H1 (cell line): ENCODE results near the gene ELFN1.

Experiments used
- CBX5 ChIP-seq: fragments of 300-800, 300-1000 bp; sonication (generic); IDR thresholded peaks from 2 replicates; pipeline ENCODE4 v1.7.1; 2016; ENCODE audit warnings: antibody characterized with exemption, low read length, low read depth
- CBX8 ChIP-seq: fragments of 300-800, 300-1000 bp; sonication (generic); IDR thresholded peaks from 2 replicates; pipeline ENCODE4 v1.7.1; 2016; ENCODE audit warnings: low read depth, low read length, borderline replicate concordance
- CTCF ChIP-seq, 3 experiments: IDR thresholded peaks; 1 replicate in 2 of 3; 2 replicates in 1 of 3; pipeline versions ENCODE4 v1.5.1 to v1.6.1; 2011; ENCODE audit warnings: low read length in 3 of 3, mild to moderate bottlenecking in 3 of 3, inconsistent platforms in 2 of 3, low read depth in 1 of 3, moderate library complexity in 1 of 3; ENCODE audit not compliant: insufficient read depth in 1 of 3; ENCODE audit errors: control extremely low read depth in 1 of 3
- EZH2 ChIP-seq: fragments of 200-600 bp; sonication (generic); IDR thresholded peaks from 2 replicates; pipeline ENCODE4 v1.7.1; 2012; ENCODE audit warnings: low read depth, mild to moderate bottlenecking, moderate library complexity, low read length, inconsistent platforms; ENCODE audit not compliant: severe bottlenecking
- NRF1 ChIP-seq: IDR thresholded peaks from 2 replicates; pipeline ENCODE4 v1.6.1; 2011; ENCODE audit warnings: mild to moderate bottlenecking, low read depth, low read length, improper control_type of control experiment
- POLR2A ChIP-seq, 2 experiments: IDR thresholded peaks; 1 replicate in 1 of 2; 2 replicates in 1 of 2; pipeline ENCODE4 v1.6.1; 2011; ENCODE audit warnings: low read depth in 2 of 2, low read length in 2 of 2, mild to moderate bottlenecking in 2 of 2; ENCODE audit errors: control extremely low read depth in 1 of 2
- POLR2AphosphoS5 ChIP-seq: IDR thresholded peaks from 2 replicates; pipeline ENCODE4 v1.6.1; 2011; ENCODE audit warnings: low read depth, low read length
- SAP30 ChIP-seq: fragments of 300-600 bp; sonication (generic); IDR thresholded peaks from 2 replicates; pipeline ENCODE4 v1.7.1; 2012; ENCODE audit warnings: low read length, moderate library complexity, mild to moderate bottlenecking, inconsistent platforms; ENCODE audit not compliant: insufficient read depth, insufficient replicate concordance
- SP1 ChIP-seq: IDR thresholded peaks from 2 replicates; pipeline ENCODE4 v1.6.1; 2011; ENCODE audit warnings: low read depth, low read length
- SP2 ChIP-seq: IDR thresholded peaks from 2 replicates; pipeline ENCODE4 v1.6.1; 2012; ENCODE audit warnings: mild to moderate bottlenecking, low read length, inconsistent platforms
- SP4 ChIP-seq: IDR thresholded peaks from 2 replicates; pipeline ENCODE4 v1.6.1; 2012; ENCODE audit warnings: low read length, inconsistent platforms
- TAF1 ChIP-seq: IDR thresholded peaks from 2 replicates; pipeline ENCODE4 v1.6.1; 2011; ENCODE audit warnings: mild to moderate bottlenecking, low read depth, low read length

DNA sequence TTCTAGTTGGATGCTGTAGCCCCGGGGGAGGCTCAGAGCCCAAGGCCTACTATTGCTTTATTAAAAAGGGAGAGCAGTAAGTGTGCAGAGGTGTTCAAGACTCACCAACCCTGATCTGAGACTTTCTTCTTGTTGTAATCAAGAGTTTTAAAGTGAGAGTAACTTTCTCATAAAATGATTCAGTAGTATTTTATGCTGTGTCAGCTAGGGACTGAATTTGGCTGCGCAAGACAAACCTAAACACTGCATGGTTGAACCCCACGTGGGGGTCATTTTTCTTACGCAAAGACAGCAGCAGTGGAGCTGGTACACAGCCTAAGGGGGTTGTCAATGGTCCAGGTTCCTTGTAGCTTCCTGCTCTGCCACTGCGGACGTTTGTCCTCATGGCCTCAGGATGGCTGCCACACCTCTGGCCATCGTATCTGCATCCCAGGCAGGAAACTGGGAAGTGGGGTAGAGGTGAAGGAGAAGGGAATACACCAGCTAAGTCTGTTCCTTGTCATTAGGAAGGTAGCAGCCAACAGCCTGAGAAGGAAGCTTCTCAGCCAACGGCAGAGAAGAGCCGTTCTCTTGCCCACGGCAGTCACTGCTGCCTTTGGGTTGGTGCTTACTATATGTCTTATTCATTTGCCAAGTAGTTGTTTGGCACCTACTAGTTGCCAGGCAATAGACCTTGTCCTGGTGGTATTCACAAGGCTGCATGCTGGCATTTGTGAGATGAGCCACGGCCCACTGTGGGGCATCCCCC lies 44.7 kb downstream of the ELFN1 start:
- TF ChIP-seq EZH2 (no peak), SP2 (no peak), CTCF (IDR thresholded peaks at IDR 0.05; ENCODE audit: control extremely low read depth in 1 of 3, insufficient read depth in 1 of 3, low read depth in 1 of 3, low read length in 3 of 3) (no peak), POLR2A (IDR thresholded peaks at IDR 0.05; ENCODE audit: control extremely low read depth in 1 of 2, low read depth in 2 of 2, low read length in 2 of 2) (no peak), POLR2AphosphoS5 (no peak), NRF1 (no peak), CBX5 (no peak), SP4 (no peak), TAF1 (no peak), SP1 (no peak), CBX8 (no peak), SAP30 (no peak)
